ENCODE measurements around the gene RANGAP1. TPM values are rescaled to one million over a fixed set of nuclear protein-coding genes. Genes with fewer than 3 reads are reported as not detected.
"Not testable (repeated sequence)": the region's sequence is repeated elsewhere in the genome, so short reads cannot be mapped to it uniquely, and the experiment has no call there.

Gene RANGAP1
- total RNA-seq, 1 experiment from 2014 or later, result 240 TPM

GRCh38 chr22:41264408-41264941 lies 21.5 kb downstream of the RANGAP1 start:
- DNase-seq (ENCODE audit: low spot score), result no peak
- in situ Hi-C loops (cut with HindIII; ENCODE audit: low sequenced_read_pairs), result no loop called here

GRCh38 chr22:41263704-41264103 lies 22.3 kb downstream of the RANGAP1 start:
- in situ Hi-C loops (cut with HindIII; ENCODE audit: low sequenced_read_pairs), result no loop called here
- no peak for DNase-seq (ENCODE audit: low spot score)

GRCh38 chr22:41262250-41262765 lies 23.7 kb downstream of the RANGAP1 start:
- DNase-seq (ENCODE audit: low spot score), result no peak
- in situ Hi-C loops (cut with HindIII; ENCODE audit: low sequenced_read_pairs), result no loop called here

GRCh38 chr22:41261541-41262249 lies 24.3 kb downstream of the RANGAP1 start:
- in situ Hi-C loops (cut with HindIII; ENCODE audit: low sequenced_read_pairs), result no loop called here
- DNase-seq (ENCODE audit: low spot score), result no peak

- no peak for DNase-seq (ENCODE audit: low spot score)
- in situ Hi-C loops (cut with HindIII; ENCODE audit: low sequenced_read_pairs), result no loop called here
Observed at GRCh38 chr22:41260871-41261270, 25.1 kb downstream of the RANGAP1 start.

GRCh38 chr22:41259756-41260155 lies 26.2 kb downstream of the RANGAP1 start:
- in situ Hi-C loops (cut with HindIII; ENCODE audit: low sequenced_read_pairs), result not testable (repeated sequence)

GRCh38 chr22:41257696-41258095 lies 28.3 kb downstream of the RANGAP1 start:
- in situ Hi-C loops (cut with HindIII; ENCODE audit: low sequenced_read_pairs), result no loop called here
- no peak for DNase-seq (ENCODE audit: low spot score)

More at GRCh38 chr22:41259756-41260155, 26.2 kb downstream of the RANGAP1 start:
- not testable (repeated sequence) for DNase-seq (ENCODE audit: low spot score)

GRCh38 chr22:41256254-41257253 lies 29.4 kb downstream of the RANGAP1 start:
- DNase-seq (ENCODE audit: low spot score), result no peak
- in situ Hi-C loops (cut with HindIII; ENCODE audit: low sequenced_read_pairs), result no loop called here

- in situ Hi-C loops (cut with HindIII; ENCODE audit: low sequenced_read_pairs), result no loop called here
- no peak for DNase-seq (ENCODE audit: low spot score)
Observed at GRCh38 chr22:41254230-41254629, 31.8 kb downstream of the RANGAP1 start.

- no peak for DNase-seq (ENCODE audit: low spot score)
- in situ Hi-C loops (cut with HindIII; ENCODE audit: low sequenced_read_pairs), result no loop called here
Observed at GRCh38 chr22:41252365-41252764, 33.6 kb downstream of the RANGAP1 start.

- DNase-seq (ENCODE audit: low spot score), result no peak
- in situ Hi-C loops (cut with HindIII; ENCODE audit: low sequenced_read_pairs), result no loop called here
Observed at GRCh38 chr22:41250127-41250526, 35.9 kb downstream of the RANGAP1 start.

- no peak for DNase-seq (ENCODE audit: low spot score)
- in situ Hi-C loops (cut with HindIII; ENCODE audit: low sequenced_read_pairs), result no loop called here
Observed at GRCh38 chr22:41249442-41249841, 36.5 kb downstream of the RANGAP1 start.

- in situ Hi-C loops (cut with HindIII; ENCODE audit: low sequenced_read_pairs), result no loop called here
- no peak for DNase-seq (ENCODE audit: low spot score)
Observed at GRCh38 chr22:41248758-41249157, 37.2 kb downstream of the RANGAP1 start.

GRCh38 chr22:41248314-41248713 lies 37.7 kb downstream of the RANGAP1 start:
- DNase-seq (ENCODE audit: low spot score), result no peak
- in situ Hi-C loops (cut with HindIII; ENCODE audit: low sequenced_read_pairs), result no loop called here

- in situ Hi-C loops (cut with HindIII; ENCODE audit: low sequenced_read_pairs), result no loop called here
- DNase-seq (ENCODE audit: low spot score), result no peak
Observed at GRCh38 chr22:41247703-41248102, 38.3 kb downstream of the RANGAP1 start.

- in situ Hi-C loops (cut with HindIII; ENCODE audit: low sequenced_read_pairs), result no loop called here
- no peak for DNase-seq (ENCODE audit: low spot score)
Observed at GRCh38 chr22:41245917-41246499, 40.0 kb downstream of the RANGAP1 start.

GRCh38 chr22:41243361-41243760 lies 42.6 kb downstream of the RANGAP1 start:
- in situ Hi-C loops (cut with HindIII; ENCODE audit: low sequenced_read_pairs), result no loop called here
- no peak for DNase-seq (ENCODE audit: low spot score)

- DNase-seq (ENCODE audit: low spot score), result no peak
- in situ Hi-C loops (cut with HindIII; ENCODE audit: low sequenced_read_pairs), result no loop called here
Observed at GRCh38 chr22:41242396-41243117, 43.4 kb downstream of the RANGAP1 start.
